ENCODE measurements around the gene DDX1. TPM values are rescaled to one million over a fixed set of nuclear protein-coding genes. Genes with fewer than 3 reads are reported as not detected.

The DDX1 gene
- total and polyA plus RNA-seq, 9 of the 15 experiments (the other 6 are each of a cell fraction or from before 2014, with no cell fraction given): 116 to 277 (median 232) TPM

- TF ChIP-seq THAP12 (CRISPR knock-in tag; IDR thresholded peaks at IDR 0.05): no peak
- TF ChIP-seq ZNF586 (CRISPR knock-in tag; conservative IDR thresholded peaks at IDR 0.05): no peak
- peak; percentile 38; the same call in 1 of the 2 replicates for TF ChIP-seq FOXM1 (IDR thresholded peaks at IDR 0.05; ENCODE audit: low read depth)
- no peak for TF ChIP-seq FOXM1 (CRISPR knock-in tag; IDR thresholded peaks at IDR 0.05; ENCODE audit: low read depth)
- no peak for TF ChIP-seq RERE (CRISPR knock-in tag; IDR thresholded peaks at IDR 0.05; ENCODE audit: borderline replicate concordance)
- no peak for TF ChIP-seq MLX (CRISPR knock-in tag; conservative IDR thresholded peaks at IDR 0.05)
- peak; percentile 6; the same call in 1 of the 2 replicates for TF ChIP-seq PKNOX1 (IDR thresholded peaks at IDR 0.05)
- no peak for TF ChIP-seq PTRF (tag; IDR thresholded peaks at IDR 0.05)
- no peak for TF ChIP-seq SIN3B (IDR thresholded peaks at IDR 0.05; ENCODE audit: low read depth)
- TF ChIP-seq SETDB1 (IDR thresholded peaks at IDR 0.05; ENCODE audit: low read length): no peak
- peak; percentile 83 for TF ChIP-seq DPF2 (IDR thresholded peaks at IDR 0.05)
- peak; percentile 53 to 65; a peak in 3 of 4 replicates for TF ChIP-seq MLLT1 (IDR thresholded peaks at IDR 0.05)
- no peak for TF ChIP-seq SMARCA5 (IDR thresholded peaks at IDR 0.05)
- TF ChIP-seq IFI16 (CRISPR knock-in tag; IDR thresholded peaks at IDR 0.05): no peak
- TF ChIP-seq ETV1 (tag; conservative IDR thresholded peaks at IDR 0.05; ENCODE audit: low read depth): peak; percentile 87
- TF ChIP-seq ZSCAN32 (CRISPR knock-in tag; IDR thresholded peaks at IDR 0.05): no peak
- 0 out of 2 replicates have a peak, but pooled peaks have one; percentile 16 for TF ChIP-seq SMARCC2 (IDR thresholded peaks at IDR 0.05; ENCODE audit: low read depth)
- TF ChIP-seq ZNF707 (CRISPR knock-in tag; conservative IDR thresholded peaks at IDR 0.05): no peak
These were observed 33.8 kb upstream of the DDX1 start (continued) for GRCh38 chr2:15557887-15558311.

All from K562 (cell line).